RWPE1 (cell line): ENCODE measurements around the gene ANKH.
A peak's percentile ranks its signal among the peaks of the same experiment; 100 is the strongest.

Source experiments
- CTCF ChIA-PET: fragments of 350-600 bp; sonication (Branson Sonifier 250); formaldehyde crosslinking; extraction: SDS; loops from one replicate; lab custom pipeline; 2021; lab: Yijun Ruan, JAX
- POLR2A ChIA-PET: fragments of 400-600 bp; formaldehyde crosslinking; extraction: SDS; loops from one replicate; lab custom pipeline; 2020; ENCODE audit warnings: antibody characterized with exemption; ENCODE audit not compliant: low non-redundant PET; lab: Yijun Ruan, JAX
- DNase-seq: peaks from one replicate; pipeline ENCODE4 v3.0.0; 2012; ENCODE audit warnings: low spot score
- H3K27ac ChIP-seq: fragments of 450-650 bp; 2 replicates; pipeline ENCODE4 v1.5.1; 2017
- TF ChIP-seq, protein P1 (sequence below): fragments of 450-650 bp; conservative IDR thresholded peaks from 2 replicates; pipeline ENCODE4 v1.5.1; 2017; ENCODE audit warnings: low read depth, mild to moderate bottlenecking

The ANKH gene

DNA sequence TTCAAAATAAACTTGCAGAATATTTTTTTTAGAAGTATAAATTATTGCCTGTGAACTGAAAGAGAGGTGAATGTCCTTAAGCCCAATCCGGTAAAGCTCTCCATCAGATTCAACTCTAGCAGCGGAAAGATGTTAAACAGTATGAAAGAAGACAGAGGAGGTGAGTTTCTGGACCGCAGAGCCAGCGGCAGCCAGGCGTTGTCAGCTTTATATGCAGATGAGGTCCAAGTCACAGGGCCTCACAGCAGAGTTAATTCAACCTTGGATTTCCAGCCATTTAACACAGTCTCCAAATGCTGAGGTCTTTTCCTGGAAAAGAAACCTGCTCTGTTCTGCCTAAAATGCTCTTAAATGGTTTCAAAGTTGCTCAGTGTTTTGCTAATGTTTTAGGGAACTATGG is 131.6 kb downstream of the ANKH start:
- TF ChIP-seq, protein P1, sequence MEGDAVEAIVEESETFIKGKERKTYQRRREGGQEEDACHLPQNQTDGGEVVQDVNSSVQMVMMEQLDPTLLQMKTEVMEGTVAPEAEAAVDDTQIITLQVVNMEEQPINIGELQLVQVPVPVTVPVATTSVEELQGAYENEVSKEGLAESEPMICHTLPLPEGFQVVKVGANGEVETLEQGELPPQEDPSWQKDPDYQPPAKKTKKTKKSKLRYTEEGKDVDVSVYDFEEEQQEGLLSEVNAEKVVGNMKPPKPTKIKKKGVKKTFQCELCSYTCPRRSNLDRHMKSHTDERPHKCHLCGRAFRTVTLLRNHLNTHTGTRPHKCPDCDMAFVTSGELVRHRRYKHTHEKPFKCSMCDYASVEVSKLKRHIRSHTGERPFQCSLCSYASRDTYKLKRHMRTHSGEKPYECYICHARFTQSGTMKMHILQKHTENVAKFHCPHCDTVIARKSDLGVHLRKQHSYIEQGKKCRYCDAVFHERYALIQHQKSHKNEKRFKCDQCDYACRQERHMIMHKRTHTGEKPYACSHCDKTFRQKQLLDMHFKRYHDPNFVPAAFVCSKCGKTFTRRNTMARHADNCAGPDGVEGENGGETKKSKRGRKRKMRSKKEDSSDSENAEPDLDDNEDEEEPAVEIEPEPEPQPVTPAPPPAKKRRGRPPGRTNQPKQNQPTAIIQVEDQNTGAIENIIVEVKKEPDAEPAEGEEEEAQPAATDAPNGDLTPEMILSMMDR, result no peak
- POLR2A ChIA-PET, result no interaction called here
- CTCF ChIA-PET, result interaction anchor here (0.6 kb wide), 2 partner anchors 136 to 263 kb away, joined by 3 to 4 read pairs; no protein-coding TSS in a partner anchor
- H3K27ac ChIP-seq, result peak overlapping the region; percentile 73
- DNase-seq, result no peak

- POLR2A ChIA-PET, result no interaction called here
- CTCF ChIA-PET, result interaction anchor here (0.6 kb wide), 1 partner anchor 136 kb away, joined by 3 read pairs; no protein-coding TSS in a partner anchor
- peak; percentile 77 for DNase-seq
- peak overlapping the region; percentile 73 for H3K27ac ChIP-seq
- TF ChIP-seq, protein P1, result no peak
Measured at GRCh38 chr5:14739538-14739937, 132.0 kb downstream of the ANKH start.

DNA sequence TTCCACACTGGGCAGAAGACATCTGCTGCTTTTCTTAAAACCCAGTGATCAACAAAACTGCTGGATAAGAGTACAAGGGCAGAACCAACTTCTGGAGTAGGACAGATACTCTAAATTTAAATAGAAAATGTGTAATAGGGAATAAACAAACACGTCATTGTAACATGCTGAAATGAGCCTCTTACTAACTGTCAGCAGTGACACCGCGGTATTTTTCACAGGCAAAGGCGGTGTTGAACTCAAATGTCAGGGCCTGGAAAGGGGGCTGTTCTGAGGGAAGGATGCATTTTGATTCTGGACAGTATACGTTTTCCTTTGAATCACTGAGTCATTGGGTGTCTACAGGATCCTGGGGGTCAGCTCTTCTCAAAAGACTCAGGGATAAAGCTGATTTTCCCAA is 133.5 kb downstream of the ANKH start:
- POLR2A ChIA-PET, result no interaction called here
- DNase-seq, result no peak
- no peak overlapping the region for H3K27ac ChIP-seq
- CTCF ChIA-PET, result no interaction called here
- TF ChIP-seq, protein P1, result no peak

DNA sequence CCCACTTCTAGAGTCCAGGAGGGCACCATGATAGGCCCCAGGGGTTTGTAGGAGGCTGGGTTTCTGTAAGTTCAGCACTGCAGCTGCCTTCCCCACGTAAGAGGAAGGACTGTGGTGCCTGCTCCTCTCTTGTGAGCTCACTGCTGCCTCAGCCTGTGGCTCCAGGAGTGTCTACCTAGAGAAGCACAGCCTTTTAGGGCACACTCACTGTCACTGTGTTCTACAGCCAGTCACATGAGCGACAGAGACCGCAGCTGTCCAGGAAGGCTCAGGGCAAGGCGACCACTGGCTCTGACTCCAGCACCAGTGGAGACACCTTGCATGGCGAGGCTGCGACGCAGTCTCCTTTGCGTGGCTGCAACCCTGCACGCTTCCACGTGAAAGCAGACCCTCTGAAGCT is 134.3 kb downstream of the ANKH start:
- POLR2A ChIA-PET, result interaction anchor here (0.6 kb wide), 1 partner anchor 520 kb away, joined by 3 read pairs; no protein-coding TSS in a partner anchor

DNA sequence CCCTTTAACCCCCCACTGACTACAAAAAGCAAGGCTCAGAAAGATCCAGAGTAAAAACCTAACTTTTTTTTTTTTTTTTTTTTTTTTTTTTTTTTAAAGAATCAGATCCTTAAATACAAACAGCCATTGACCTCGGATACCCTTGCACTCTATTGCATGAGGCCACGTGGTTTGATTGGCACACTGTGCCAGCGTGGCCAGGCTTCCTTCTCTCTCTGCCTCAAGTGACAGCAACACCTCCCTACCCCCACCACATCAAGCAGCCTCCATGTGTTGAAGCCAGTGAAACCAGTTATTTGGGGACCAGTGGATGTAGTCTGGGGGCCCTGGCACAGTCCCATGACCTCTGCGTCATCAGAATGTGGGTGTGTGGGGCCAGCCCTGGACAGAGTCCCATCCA is 135.6 kb downstream of the ANKH start:
- CTCF ChIA-PET, result interaction anchor here (0.6 to 1.2 kb wide), 2 partner anchors 196 to 268 kb away, joined by 3 read pairs; no protein-coding TSS in a partner anchor
- H3K27ac ChIP-seq, result no peak overlapping the region
- POLR2A ChIA-PET, result no interaction called here
- TF ChIP-seq, protein P1, result no peak
- no peak for DNase-seq

More for the DNA sequence above, 134.3 kb downstream of the ANKH start:
- TF ChIP-seq, protein P1, result no peak
- CTCF ChIA-PET, result no interaction called here
- DNase-seq, result no peak
- no peak overlapping the region for H3K27ac ChIP-seq

GRCh38 chr5:14734396-14734795 is 137.2 kb downstream of the ANKH start:
- no peak for DNase-seq
- ChIA-PET POLR2A (no interaction called here), CTCF (no interaction called here)
- TF ChIP-seq, protein P1, result no peak
- H3K27ac ChIP-seq, result no peak overlapping the region
